Esophagus muscularis mucosa (tissue), 4 donors: ENCODE results near the gene RARG. TPM values are rescaled to one million over a fixed set of nuclear protein-coding genes. Genes with fewer than 3 reads are reported as not detected.
"Not testable (repeated sequence)": the region's sequence is repeated elsewhere in the genome, so short reads cannot be mapped to it uniquely, and the experiment has no call there.

Experiments
- DNase-seq: peaks from one replicate; pipeline ENCODE4 v3.0.0-alpha.2; 2017; ENCODE audit errors: extremely low spot score
- H3K27ac ChIP-seq, 4 donors: fragments of 200-600 bp; sonication (generic); replicated peaks in 1 of 4; 1 replicate in 3 of 4; 2 replicates in 1 of 4; pipeline ENCODE4 v1.5.1; 2016 to 2019; ENCODE audit warnings: mild to moderate bottlenecking in 1 of 4
- H3K27me3 ChIP-seq, 4 donors: fragments of 200-600 bp; sonication (generic); one replicate each; pipeline versions ENCODE4 v1.5.1 to v1.6.0; 2016 to 2019
- H3K36me3 ChIP-seq, 4 donors: fragments of 200-600 bp; sonication (generic); one replicate each; pipeline ENCODE4 v1.5.1; 2016 to 2019
- H3K4me1 ChIP-seq, 4 donors: fragments of 200-600 bp; sonication (generic); one replicate each; pipeline ENCODE4 v1.5.1; 2016 to 2019
- H3K4me3 ChIP-seq, 4 donors: fragments of 200-600 bp; sonication (generic); 1 replicate in 2 of 4; 2 replicates in 2 of 4; pipeline ENCODE4 v1.5.1; 2016 to 2019; ENCODE audit warnings: mild to moderate bottlenecking in 4 of 4, moderate library complexity in 1 of 4
- H3K9me3 ChIP-seq, 4 donors: fragments of 200-600 bp; sonication (generic); 1 replicate in 3 of 4; 2 replicates in 1 of 4; pipeline ENCODE4 v1.5.1; 2016 to 2019
- EP300 ChIP-seq: sonication (generic); formaldehyde crosslinking; IDR thresholded peaks from one replicate; pipeline ENCODE4 v1.6.1; 2017; ENCODE audit warnings: antibody characterized with exemption
- POLR2A ChIP-seq: fragments of 450-650 bp; IDR thresholded peaks from one replicate; pipeline ENCODE4 v1.6.1; 2017; ENCODE audit warnings: antibody characterized with exemption, moderate library complexity, mild to moderate bottlenecking, low read depth
- POLR2AphosphoS5 ChIP-seq, 2 donors: sonication (generic); formaldehyde crosslinking; IDR thresholded peaks; one replicate each; pipeline ENCODE4 v1.6.1; 2017; ENCODE audit warnings: antibody characterized with exemption in 2 of 2
- WGBS: methylation state at CpG from one replicate; pipeline ENCODE4 v1.1.5; 2018; 5-methylcytosine and 5-hydroxymethylcytosine counted together
- intact Hi-C: fragments of 100-400 bp; cut with DNase I; formaldehyde crosslinking; loops from one replicate; pipeline ENCODE4 v1.15.1; 2023
- total RNA-seq, 4 donors: library from RNA; depleted of rRNA; stranded (reverse); fragments of >200 nt; gene quantifications; one replicate each; pipeline versions ENCODE4 v1.1.0 to v1.2.1, GENCODE V29; 2016
- TF ChIP-seq, protein P1 (sequence below), 3 experiments: fragments of 200-600 bp in 2 of 3; fragments of 450-650 bp in 1 of 3; sonication (generic) in 2 of 3; IDR thresholded peaks; one replicate each; pipeline ENCODE4 v1.5.1; 2017 to 2019; ENCODE audit warnings: antibody characterized with exemption in 3 of 3, mild to moderate bottlenecking in 2 of 3, moderate library complexity in 1 of 3

Gene RARG
- total RNA-seq, 4 donors from 2014 or later: 10.3 to 26.1 (median 22.9) TPM

DNA sequence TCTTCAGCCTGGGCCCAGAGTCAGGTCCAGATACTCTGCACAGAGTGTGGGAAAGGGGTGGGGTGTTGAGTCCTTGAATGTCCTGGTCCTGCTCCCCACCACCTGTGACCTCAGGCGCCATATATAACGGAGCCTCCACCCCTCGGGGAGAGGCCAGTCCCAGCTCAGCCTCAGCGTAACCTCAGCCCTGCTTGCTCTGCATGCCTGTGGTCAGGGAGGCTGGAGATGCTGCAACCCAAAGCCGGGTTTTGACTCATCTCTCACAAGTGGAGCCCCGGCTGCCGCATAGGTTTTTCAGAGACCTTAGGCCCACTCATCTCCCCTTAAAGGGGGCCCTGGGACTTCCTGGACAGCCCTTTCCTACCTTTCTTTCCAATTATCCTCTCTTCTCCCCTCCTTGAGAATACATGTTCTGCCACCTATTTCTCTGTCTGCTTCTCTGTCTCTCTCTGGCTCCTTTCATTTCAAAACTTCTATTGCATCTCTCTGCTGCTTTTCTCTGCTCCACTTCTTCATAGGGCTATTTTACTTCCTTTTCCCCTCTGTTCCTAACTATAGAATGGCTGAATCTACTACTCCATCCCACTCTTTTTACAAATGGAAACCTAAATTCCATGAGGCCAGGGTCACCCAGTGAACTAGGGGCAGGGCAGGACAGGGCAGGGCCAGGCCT, 26.1 kb downstream of the RARG start:
- Histone ChIP-seq H3K36me3 (peaks cover 3 to 13% (median 11%) of the 10 kb centered on the region in 4 donors), H3K27ac (no peak overlapping the region), H3K9me3 (no peaks in the 10 kb centered on the region), H3K27me3 (no peaks in the 10 kb centered on the region), H3K4me3 (no peak overlapping the region), H3K4me1 (peaks cover 7 to 16% (median 15%) of the 10 kb centered on the region in 4 donors)
- TF ChIP-seq, protein P1, sequence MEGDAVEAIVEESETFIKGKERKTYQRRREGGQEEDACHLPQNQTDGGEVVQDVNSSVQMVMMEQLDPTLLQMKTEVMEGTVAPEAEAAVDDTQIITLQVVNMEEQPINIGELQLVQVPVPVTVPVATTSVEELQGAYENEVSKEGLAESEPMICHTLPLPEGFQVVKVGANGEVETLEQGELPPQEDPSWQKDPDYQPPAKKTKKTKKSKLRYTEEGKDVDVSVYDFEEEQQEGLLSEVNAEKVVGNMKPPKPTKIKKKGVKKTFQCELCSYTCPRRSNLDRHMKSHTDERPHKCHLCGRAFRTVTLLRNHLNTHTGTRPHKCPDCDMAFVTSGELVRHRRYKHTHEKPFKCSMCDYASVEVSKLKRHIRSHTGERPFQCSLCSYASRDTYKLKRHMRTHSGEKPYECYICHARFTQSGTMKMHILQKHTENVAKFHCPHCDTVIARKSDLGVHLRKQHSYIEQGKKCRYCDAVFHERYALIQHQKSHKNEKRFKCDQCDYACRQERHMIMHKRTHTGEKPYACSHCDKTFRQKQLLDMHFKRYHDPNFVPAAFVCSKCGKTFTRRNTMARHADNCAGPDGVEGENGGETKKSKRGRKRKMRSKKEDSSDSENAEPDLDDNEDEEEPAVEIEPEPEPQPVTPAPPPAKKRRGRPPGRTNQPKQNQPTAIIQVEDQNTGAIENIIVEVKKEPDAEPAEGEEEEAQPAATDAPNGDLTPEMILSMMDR (IDR thresholded peaks at IDR 0.05): no peak
- TF ChIP-seq POLR2AphosphoS5 (IDR thresholded peaks at IDR 0.05): no peak
- TF ChIP-seq EP300: no peak
- TF ChIP-seq POLR2A: no peak
- intact Hi-C loops: no loop called here
- no peak for DNase-seq
- 53% methylated on average over 7 of the region's 7 CpGs for WGBS

DNA sequence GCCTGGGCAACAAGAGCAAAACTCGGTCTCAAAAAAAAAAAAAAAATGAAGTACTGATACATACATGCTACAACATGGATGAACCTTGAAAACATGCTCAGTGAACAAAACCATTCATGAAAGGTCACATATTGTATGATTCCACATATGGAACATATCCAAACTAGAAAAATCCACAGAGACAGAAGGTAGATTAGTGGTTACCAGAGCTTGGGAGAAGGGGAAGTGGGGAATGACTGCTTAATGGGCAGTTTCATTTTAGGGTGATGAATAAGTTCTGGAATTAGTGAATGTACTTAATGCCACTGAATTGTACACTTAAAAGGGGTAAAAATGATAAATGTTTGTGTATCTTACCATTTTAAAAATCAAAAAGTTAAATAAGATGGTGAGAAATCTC, 27.7 kb downstream of the RARG start:
- no peak for DNase-seq
- Histone ChIP-seq H3K4me1 (peaks cover 7 to 16% (median 14%) of the 10 kb centered on the region in 4 donors), H3K27me3 (no peaks in the 10 kb centered on the region), H3K27ac (no peak overlapping the region), H3K36me3 (no peaks in the 10 kb centered on the region), H3K4me3 (no peak overlapping the region), H3K9me3 (no peaks in the 10 kb centered on the region)
- WGBS: 82% methylated on average over 1 of the region's 1 CpG
- no peak for TF ChIP-seq POLR2AphosphoS5 (IDR thresholded peaks at IDR 0.05)
- no peak for TF ChIP-seq POLR2A
- no peak for TF ChIP-seq EP300
- TF ChIP-seq, protein P1 (IDR thresholded peaks at IDR 0.05): no peak
- intact Hi-C loops: no loop called here

DNA sequence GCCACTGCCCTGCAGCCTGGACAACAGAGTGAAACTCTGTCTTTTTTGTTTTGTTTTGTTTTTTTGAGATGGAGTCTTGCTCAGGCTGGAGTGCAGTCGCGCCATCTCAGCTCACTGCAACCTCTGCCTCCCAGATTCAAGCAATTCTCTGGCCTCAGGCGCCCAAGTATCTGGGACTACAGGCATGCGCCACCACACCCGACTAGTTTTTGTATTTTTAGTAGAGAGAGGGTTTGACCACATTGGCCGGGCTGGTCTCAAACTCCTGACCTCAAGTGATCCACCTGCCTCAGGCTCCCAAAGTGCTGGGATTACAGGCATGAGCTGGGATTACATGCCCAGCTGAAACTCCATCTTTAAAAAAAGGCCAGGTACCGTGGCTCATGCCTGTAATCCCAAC, 29.7 kb downstream of the RARG start:
- 95% methylated on average over 7 of the region's 7 CpGs for WGBS
- intact Hi-C loops: not testable (repeated sequence)

DNA sequence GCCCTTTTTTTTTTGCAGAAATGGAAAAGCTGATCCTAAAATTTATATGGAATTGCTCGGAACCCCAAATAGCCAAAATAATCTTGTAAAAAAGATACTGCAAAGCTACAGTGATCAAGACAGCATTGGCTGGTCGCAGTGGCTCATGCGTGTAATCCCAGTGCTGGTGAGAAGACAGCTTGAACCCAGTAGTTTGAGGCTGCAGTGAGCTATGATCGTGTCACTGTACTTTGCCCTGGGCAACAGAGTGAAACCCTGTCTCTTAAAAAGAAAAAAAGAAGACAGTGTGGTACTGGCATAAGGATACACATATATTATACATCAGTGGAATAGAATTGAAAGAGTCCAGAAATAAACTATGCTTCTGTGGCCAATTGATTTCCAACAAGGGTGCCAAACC, 30.4 kb downstream of the RARG start:
- Histone ChIP-seq H3K4me3 (no peak overlapping the region), H3K27me3 (no peaks in the 10 kb centered on the region), H3K4me1 (peaks cover 10 to 18% (median 13%) of the 10 kb centered on the region in 4 donors), H3K27ac (no peak overlapping the region), H3K9me3 (no peaks in the 10 kb centered on the region), H3K36me3 (no peaks in the 10 kb centered on the region)
- WGBS: 92% methylated on average over 4 of the region's 4 CpGs
- intact Hi-C loops: no loop called here
- DNase-seq: no peak
- no peak for TF ChIP-seq POLR2A
- TF ChIP-seq POLR2AphosphoS5 (IDR thresholded peaks at IDR 0.05): no peak

More for the DNA sequence above, 29.7 kb downstream of the RARG start:
- H3K9me3 ChIP-seq, H3K4me3 ChIP-seq, H3K36me3 ChIP-seq, H3K27me3 ChIP-seq, H3K27ac ChIP-seq, DNase-seq: not testable (repeated sequence)
- peaks cover 7 to 11% (median 10%) of the 10 kb centered on the region in 4 donors for H3K4me1 ChIP-seq

DNA sequence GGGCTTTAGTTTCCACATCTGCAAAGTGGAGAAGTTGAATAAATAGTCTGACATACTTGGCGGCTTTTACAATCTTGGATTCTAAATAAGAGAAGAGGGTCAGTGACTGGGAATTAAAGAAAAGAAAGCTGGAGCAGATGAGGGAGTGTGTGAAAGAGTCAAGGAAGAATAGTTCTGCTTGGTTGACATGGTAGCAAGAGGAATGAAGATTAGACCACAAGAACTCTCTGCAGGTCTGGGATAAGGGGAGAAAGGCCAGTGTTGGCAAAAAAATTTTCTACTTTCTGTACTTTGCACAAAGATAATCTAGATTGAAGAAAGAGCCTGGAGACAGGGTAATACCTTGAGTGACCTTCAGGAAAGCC, 30.9 kb downstream of the RARG start:
- no peak for TF ChIP-seq POLR2AphosphoS5 (IDR thresholded peaks at IDR 0.05)
- no peak for TF ChIP-seq EP300
- WGBS: 65% methylated on average over 1 of the region's 1 CpG
- H3K27ac ChIP-seq: no peak overlapping the region
- no peak overlapping the region for H3K4me3 ChIP-seq
- H3K36me3 ChIP-seq: no peaks in the 10 kb centered on the region
- peaks cover 10 to 18% (median 13%) of the 10 kb centered on the region in 4 donors for H3K4me1 ChIP-seq
- DNase-seq: no peak
- no peaks in the 10 kb centered on the region for H3K27me3 ChIP-seq
- H3K9me3 ChIP-seq: no peaks in the 10 kb centered on the region
- intact Hi-C loops: no loop called here

DNA sequence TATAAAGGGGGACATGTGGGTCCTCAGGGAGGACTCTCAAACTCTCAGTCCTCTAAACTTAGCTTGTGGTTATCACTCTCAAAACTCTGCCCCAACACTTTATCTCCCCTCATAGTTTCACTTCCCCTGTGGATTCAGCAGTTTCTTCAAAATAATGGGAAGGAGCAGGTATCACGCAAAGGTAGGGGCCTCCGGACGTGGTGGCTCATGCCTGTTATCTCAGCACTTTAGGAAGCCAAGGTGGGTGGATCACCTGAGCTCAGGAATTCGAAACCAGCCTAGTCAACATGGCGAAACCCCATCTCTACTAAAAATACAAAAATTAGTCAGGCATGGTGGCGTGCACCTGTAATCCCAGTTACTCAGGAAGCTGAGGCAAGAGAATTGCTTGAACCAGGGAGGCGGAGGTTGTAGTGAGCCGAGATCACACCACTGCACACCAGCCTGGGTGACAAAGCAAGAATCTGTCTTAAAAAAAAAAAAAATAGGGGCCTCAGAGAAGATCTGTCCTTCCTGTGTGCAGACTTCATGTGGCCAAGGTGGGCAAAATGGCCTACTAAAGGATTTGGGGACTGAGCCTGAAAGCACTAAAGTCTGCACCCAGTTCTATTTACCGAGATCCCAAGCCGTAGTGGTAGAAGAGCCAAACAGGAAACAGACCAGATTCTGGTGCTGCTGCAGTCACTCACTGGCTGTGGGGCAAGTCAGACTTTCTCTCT, 31.4 kb downstream of the RARG start:
- Histone ChIP-seq H3K27me3 (no peaks in the 10 kb centered on the region), H3K4me1 (peaks cover 10 to 18% (median 13%) of the 10 kb centered on the region in 4 donors), H3K4me3 (no peak overlapping the region), H3K9me3 (no peaks in the 10 kb centered on the region), H3K36me3 (no peaks in the 10 kb centered on the region), H3K27ac (no peak overlapping the region)
- 73% methylated on average over 10 of the region's 10 CpGs for WGBS
- TF ChIP-seq EP300: no peak
- no peak for DNase-seq
- intact Hi-C loops: no loop called here
